Middle frontal gyrus (tissue), 1 donor: ENCODE results near the gene SPEF2.

Experiments
- DNase-seq: peaks from one replicate; pipeline ENCODE4 v3.0.0-alpha.2; 2015; ENCODE audit warnings: low spot score; ENCODE audit errors: extremely low spot score

Gene SPEF2

GRCh38 chr5:35777358-35778087, 159.9 kb downstream of the SPEF2 start:
- peak; percentile 16 for DNase-seq

- DNase-seq, result no peak
These were observed 160.7 kb downstream of the SPEF2 start for GRCh38 chr5:35778259-35778769.

- no peak for DNase-seq
These were observed 162.6 kb downstream of the SPEF2 start for GRCh38 chr5:35780236-35780635.

GRCh38 chr5:35781181-35781790, 163.6 kb downstream of the SPEF2 start:
- DNase-seq, result no peak

- DNase-seq, result no peak
These were observed 165.9 kb downstream of the SPEF2 start for GRCh38 chr5:35783551-35783950.

GRCh38 chr5:35785601-35786085, 168.0 kb downstream of the SPEF2 start:
- DNase-seq, result no peak

GRCh38 chr5:35788724-35789123, 171.1 kb downstream of the SPEF2 start:
- no peak for DNase-seq

GRCh38 chr5:35789732-35790456, 172.2 kb downstream of the SPEF2 start:
- no peak for DNase-seq

- no peak for DNase-seq
These were observed 172.8 kb downstream of the SPEF2 start for GRCh38 chr5:35790457-35790822.

- no peak for DNase-seq
These were observed 176.6 kb downstream of the SPEF2 start for GRCh38 chr5:35794328-35794619.

GRCh38 chr5:35794684-35795375, 177.2 kb downstream of the SPEF2 start:
- DNase-seq, result no peak

GRCh38 chr5:35799181-35799580, 181.5 kb downstream of the SPEF2 start:
- DNase-seq, result no peak

- no peak for DNase-seq
These were observed 182.1 kb downstream of the SPEF2 start for GRCh38 chr5:35799753-35800152.

- peak; percentile 57 for DNase-seq
These were observed 185.6 kb downstream of the SPEF2 start for GRCh38 chr5:35803191-35803651.

- no peak for DNase-seq
These were observed 186.6 kb downstream of the SPEF2 start for GRCh38 chr5:35804201-35804653.

GRCh38 chr5:35804841-35805240, 187.2 kb downstream of the SPEF2 start:
- no peak for DNase-seq

GRCh38 chr5:35810601-35811000, 192.9 kb downstream of the SPEF2 start:
- no peak for DNase-seq

- DNase-seq, result no peak
These were observed 193.6 kb downstream of the SPEF2 start for GRCh38 chr5:35811108-35811741.

GRCh38 chr5:35813521-35813920, 195.9 kb downstream of the SPEF2 start:
- no peak for DNase-seq

- no peak for DNase-seq
These were observed 197.7 kb downstream of the SPEF2 start for GRCh38 chr5:35815089-35815936.
